ENCODE measurements around the gene KCNA2.
A peak's percentile ranks its signal among the peaks of the same experiment; 100 is the strongest.

Gene KCNA2

GRCh38 chr1:110605901-110606656 is at the start of gene KCNA2:
KCNA2 (minus strand) TSS chr1:110606358; CDS start chr1:110604782, 1,576 bp downstream.
- no peak for DNase-seq (ENCODE audit: low read depth, low spot score)

GRCh38 chr1:110650609-110651008 is 44.5 kb upstream of the KCNA2 start:
- no peak overlapping the region for H3K27ac ChIP-seq
- DNase-seq (ENCODE audit: low read depth, low spot score) = no peak

More at GRCh38 chr1:110605901-110606656, at the start of gene KCNA2:
- no peak within 1 kb of the TSS for H3K27ac ChIP-seq

- DNase-seq (ENCODE audit: low read depth, low spot score) = no peak
- no peak overlapping the region for H3K27ac ChIP-seq
Measured at GRCh38 chr1:110648417-110648816, 42.3 kb upstream of the KCNA2 start.

GRCh38 chr1:110647254-110647891 is 41.2 kb upstream of the KCNA2 start:
- no peak for DNase-seq (ENCODE audit: low read depth, low spot score)
- no peak overlapping the region for H3K27ac ChIP-seq

- no peak overlapping the region for H3K27ac ChIP-seq
- peak; percentile 14 for DNase-seq (ENCODE audit: low read depth, low spot score)
Measured at GRCh38 chr1:110645821-110646735, 39.9 kb upstream of the KCNA2 start.

GRCh38 chr1:110645211-110645610 is 39.1 kb upstream of the KCNA2 start:
- H3K27ac ChIP-seq = no peak overlapping the region
- no peak for DNase-seq (ENCODE audit: low read depth, low spot score)

- H3K27ac ChIP-seq = no peak overlapping the region
- no peak for DNase-seq (ENCODE audit: low read depth, low spot score)
Measured at GRCh38 chr1:110643879-110644472, 37.8 kb upstream of the KCNA2 start.

- DNase-seq (ENCODE audit: low read depth, low spot score) = no peak
- no peak overlapping the region for H3K27ac ChIP-seq
Measured at GRCh38 chr1:110639724-110640386, 33.7 kb upstream of the KCNA2 start.

- H3K27ac ChIP-seq = no peak overlapping the region
- DNase-seq (ENCODE audit: low read depth, low spot score) = no peak
Measured at GRCh38 chr1:110638556-110638955, 32.4 kb upstream of the KCNA2 start.

GRCh38 chr1:110638058-110638457 is 31.9 kb upstream of the KCNA2 start:
- DNase-seq (ENCODE audit: low read depth, low spot score) = no peak
- no peak overlapping the region for H3K27ac ChIP-seq

GRCh38 chr1:110637475-110637874 is 31.3 kb upstream of the KCNA2 start:
- H3K27ac ChIP-seq = no peak overlapping the region
- DNase-seq (ENCODE audit: low read depth, low spot score) = no peak

- no peak for DNase-seq (ENCODE audit: low read depth, low spot score)
Measured at GRCh38 chr1:110636149-110636935, 30.2 kb upstream of the KCNA2 start.

GRCh38 chr1:110635434-110635833 is 29.3 kb upstream of the KCNA2 start:
- no peak overlapping the region for H3K27ac ChIP-seq
- no peak for DNase-seq (ENCODE audit: low read depth, low spot score)

More at GRCh38 chr1:110636149-110636935, 30.2 kb upstream of the KCNA2 start:
- no peak overlapping the region for H3K27ac ChIP-seq

GRCh38 chr1:110634455-110635311 is 28.5 kb upstream of the KCNA2 start:
- H3K27ac ChIP-seq = no peak overlapping the region
- DNase-seq (ENCODE audit: low read depth, low spot score) = peak; percentile 36

- no peak overlapping the region for H3K27ac ChIP-seq
- DNase-seq (ENCODE audit: low read depth, low spot score) = no peak
Measured at GRCh38 chr1:110634086-110634454, 27.9 kb upstream of the KCNA2 start.

- H3K27ac ChIP-seq = no peak overlapping the region
- DNase-seq (ENCODE audit: low read depth, low spot score) = no peak
Measured at GRCh38 chr1:110633646-110634030, 27.5 kb upstream of the KCNA2 start.

GRCh38 chr1:110631836-110632620 is 25.9 kb upstream of the KCNA2 start:
- no peak for DNase-seq (ENCODE audit: low read depth, low spot score)
- no peak overlapping the region for H3K27ac ChIP-seq
